GM23338 (cell line): ENCODE results near the gene COMTD1.
"Not testable (repeated sequence)": the region's sequence is repeated elsewhere in the genome, so short reads cannot be mapped to it uniquely, and the experiment has no call there.

Experiments
- CREB1 ChIP-seq: fragments of 250-450 bp; sonication (Bioruptor Pico); IDR thresholded peaks from 2 replicates; pipeline ENCODE4 v1.5.0; 2020; ENCODE audit warnings: low read depth, mild to moderate bottlenecking, moderate library complexity
- EZH2 ChIP-seq: fragments of 200-600 bp; sonication (generic); IDR thresholded peaks from one replicate; pipeline ENCODE4 v1.8.0; 2017; ENCODE audit warnings: antibody characterized with exemption, mild to moderate bottlenecking, low read depth; ENCODE audit not compliant: unreplicated experiment
- EZH2phosphoT487 ChIP-seq: fragments of 200-600 bp; sonication (generic); IDR thresholded peaks from one replicate; pipeline ENCODE4 v1.8.1; 2018; ENCODE audit warnings: antibody characterized with exemption; ENCODE audit not compliant: unreplicated experiment
- JUNB ChIP-seq: IDR thresholded peaks from one replicate; pipeline ENCODE4 v1.6.1; 2016; ENCODE audit warnings: antibody characterized with exemption; ENCODE audit not compliant: unreplicated experiment
- NANOG ChIP-seq: IDR thresholded peaks from 2 replicates; pipeline ENCODE4 v1.6.1; 2016; ENCODE audit warnings: antibody characterized with exemption, borderline replicate concordance
- POLR2AphosphoS5 ChIP-seq: IDR thresholded peaks from 2 replicates; pipeline ENCODE4 v1.6.1; 2016; ENCODE audit warnings: antibody characterized with exemption, low read depth
- STAT1 ChIP-seq: IDR thresholded peaks from one replicate; pipeline ENCODE4 v1.6.1; 2016; ENCODE audit warnings: antibody characterized with exemption; ENCODE audit not compliant: unreplicated experiment
- ZNF114 ChIP-seq: fragments of 250-450 bp; sonication (Bioruptor Pico); IDR thresholded peaks from 2 replicates; pipeline ENCODE4 v1.5.0; 2020; ENCODE audit warnings: mild to moderate bottlenecking, moderate library complexity
- ZNF331 ChIP-seq: fragments of 250-450 bp; sonication (Bioruptor Pico); IDR thresholded peaks from 2 replicates; pipeline ENCODE4 v1.5.0; 2020; ENCODE audit warnings: low read depth, mild to moderate bottlenecking, moderate library complexity
- TF ChIP-seq, protein P1 (sequence below), 2 experiments: fragments of 200-600 bp in 1 of 2; sonication (generic) in 1 of 2; conservative IDR thresholded peaks; 2 replicates each; pipeline versions ENCODE4 v1.5.1 to v1.6.1; 2016 to 2017; ENCODE audit warnings: antibody characterized with exemption in 2 of 2, low read depth in 2 of 2, mild to moderate bottlenecking in 2 of 2, moderate library complexity in 1 of 2
- TF ChIP-seq, protein P2 (sequence below): IDR thresholded peaks from one replicate; pipeline ENCODE4 v1.6.1; 2018; ENCODE audit warnings: antibody characterized with exemption; ENCODE audit not compliant: unreplicated experiment
- TF ChIP-seq, protein P3 (sequence below): IDR thresholded peaks from 2 replicates; pipeline ENCODE4 v1.6.1; 2016; ENCODE audit warnings: antibody characterized with exemption
- TF ChIP-seq, protein P4 (sequence below): fragments of 250-450 bp; sonication (Bioruptor Pico); IDR thresholded peaks from 2 replicates; pipeline ENCODE4 v1.5.0; 2020; ENCODE audit warnings: mild to moderate bottlenecking, moderate library complexity

DNA sequence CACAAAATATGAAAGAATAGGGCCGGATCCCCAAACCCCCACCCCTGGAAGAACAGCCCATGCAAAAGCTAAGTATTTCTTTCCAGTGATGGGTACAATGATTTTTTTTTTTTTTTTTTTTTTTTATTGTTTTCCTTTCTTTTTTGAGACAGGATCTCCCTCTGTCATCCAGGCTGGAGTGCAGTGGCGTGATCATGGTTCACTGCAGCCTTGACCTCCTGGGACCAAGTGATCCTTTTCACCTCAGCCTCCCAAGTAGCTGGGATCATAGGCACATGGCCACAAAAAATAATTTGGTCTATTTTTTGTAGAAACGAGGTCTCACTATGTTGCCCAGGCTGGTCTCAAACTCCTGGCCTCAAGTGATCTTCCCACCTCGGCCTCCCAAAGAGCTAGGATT lies 41.1 kb downstream of the COMTD1 start:
- not testable (repeated sequence) for TF ChIP-seq EZH2; EZH2phosphoT487; JUNB; ZNF114 (CRISPR knock-in tag); POLR2AphosphoS5; STAT1; CREB1 (CRISPR knock-in tag); ZNF331 (CRISPR knock-in tag); NANOG
- TF ChIP-seq, protein P1, sequence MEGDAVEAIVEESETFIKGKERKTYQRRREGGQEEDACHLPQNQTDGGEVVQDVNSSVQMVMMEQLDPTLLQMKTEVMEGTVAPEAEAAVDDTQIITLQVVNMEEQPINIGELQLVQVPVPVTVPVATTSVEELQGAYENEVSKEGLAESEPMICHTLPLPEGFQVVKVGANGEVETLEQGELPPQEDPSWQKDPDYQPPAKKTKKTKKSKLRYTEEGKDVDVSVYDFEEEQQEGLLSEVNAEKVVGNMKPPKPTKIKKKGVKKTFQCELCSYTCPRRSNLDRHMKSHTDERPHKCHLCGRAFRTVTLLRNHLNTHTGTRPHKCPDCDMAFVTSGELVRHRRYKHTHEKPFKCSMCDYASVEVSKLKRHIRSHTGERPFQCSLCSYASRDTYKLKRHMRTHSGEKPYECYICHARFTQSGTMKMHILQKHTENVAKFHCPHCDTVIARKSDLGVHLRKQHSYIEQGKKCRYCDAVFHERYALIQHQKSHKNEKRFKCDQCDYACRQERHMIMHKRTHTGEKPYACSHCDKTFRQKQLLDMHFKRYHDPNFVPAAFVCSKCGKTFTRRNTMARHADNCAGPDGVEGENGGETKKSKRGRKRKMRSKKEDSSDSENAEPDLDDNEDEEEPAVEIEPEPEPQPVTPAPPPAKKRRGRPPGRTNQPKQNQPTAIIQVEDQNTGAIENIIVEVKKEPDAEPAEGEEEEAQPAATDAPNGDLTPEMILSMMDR (conservative IDR thresholded peaks at IDR 0.05; ENCODE audit: low read depth in 2 of 2) = not testable (repeated sequence)
- TF ChIP-seq, protein P2, sequence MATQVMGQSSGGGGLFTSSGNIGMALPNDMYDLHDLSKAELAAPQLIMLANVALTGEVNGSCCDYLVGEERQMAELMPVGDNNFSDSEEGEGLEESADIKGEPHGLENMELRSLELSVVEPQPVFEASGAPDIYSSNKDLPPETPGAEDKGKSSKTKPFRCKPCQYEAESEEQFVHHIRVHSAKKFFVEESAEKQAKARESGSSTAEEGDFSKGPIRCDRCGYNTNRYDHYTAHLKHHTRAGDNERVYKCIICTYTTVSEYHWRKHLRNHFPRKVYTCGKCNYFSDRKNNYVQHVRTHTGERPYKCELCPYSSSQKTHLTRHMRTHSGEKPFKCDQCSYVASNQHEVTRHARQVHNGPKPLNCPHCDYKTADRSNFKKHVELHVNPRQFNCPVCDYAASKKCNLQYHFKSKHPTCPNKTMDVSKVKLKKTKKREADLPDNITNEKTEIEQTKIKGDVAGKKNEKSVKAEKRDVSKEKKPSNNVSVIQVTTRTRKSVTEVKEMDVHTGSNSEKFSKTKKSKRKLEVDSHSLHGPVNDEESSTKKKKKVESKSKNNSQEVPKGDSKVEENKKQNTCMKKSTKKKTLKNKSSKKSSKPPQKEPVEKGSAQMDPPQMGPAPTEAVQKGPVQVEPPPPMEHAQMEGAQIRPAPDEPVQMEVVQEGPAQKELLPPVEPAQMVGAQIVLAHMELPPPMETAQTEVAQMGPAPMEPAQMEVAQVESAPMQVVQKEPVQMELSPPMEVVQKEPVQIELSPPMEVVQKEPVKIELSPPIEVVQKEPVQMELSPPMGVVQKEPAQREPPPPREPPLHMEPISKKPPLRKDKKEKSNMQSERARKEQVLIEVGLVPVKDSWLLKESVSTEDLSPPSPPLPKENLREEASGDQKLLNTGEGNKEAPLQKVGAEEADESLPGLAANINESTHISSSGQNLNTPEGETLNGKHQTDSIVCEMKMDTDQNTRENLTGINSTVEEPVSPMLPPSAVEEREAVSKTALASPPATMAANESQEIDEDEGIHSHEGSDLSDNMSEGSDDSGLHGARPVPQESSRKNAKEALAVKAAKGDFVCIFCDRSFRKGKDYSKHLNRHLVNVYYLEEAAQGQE = not testable (repeated sequence)
- TF ChIP-seq, protein P3, sequence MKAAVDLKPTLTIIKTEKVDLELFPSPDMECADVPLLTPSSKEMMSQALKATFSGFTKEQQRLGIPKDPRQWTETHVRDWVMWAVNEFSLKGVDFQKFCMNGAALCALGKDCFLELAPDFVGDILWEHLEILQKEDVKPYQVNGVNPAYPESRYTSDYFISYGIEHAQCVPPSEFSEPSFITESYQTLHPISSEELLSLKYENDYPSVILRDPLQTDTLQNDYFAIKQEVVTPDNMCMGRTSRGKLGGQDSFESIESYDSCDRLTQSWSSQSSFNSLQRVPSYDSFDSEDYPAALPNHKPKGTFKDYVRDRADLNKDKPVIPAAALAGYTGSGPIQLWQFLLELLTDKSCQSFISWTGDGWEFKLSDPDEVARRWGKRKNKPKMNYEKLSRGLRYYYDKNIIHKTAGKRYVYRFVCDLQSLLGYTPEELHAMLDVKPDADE = not testable (repeated sequence)
- TF ChIP-seq, protein P4, sequence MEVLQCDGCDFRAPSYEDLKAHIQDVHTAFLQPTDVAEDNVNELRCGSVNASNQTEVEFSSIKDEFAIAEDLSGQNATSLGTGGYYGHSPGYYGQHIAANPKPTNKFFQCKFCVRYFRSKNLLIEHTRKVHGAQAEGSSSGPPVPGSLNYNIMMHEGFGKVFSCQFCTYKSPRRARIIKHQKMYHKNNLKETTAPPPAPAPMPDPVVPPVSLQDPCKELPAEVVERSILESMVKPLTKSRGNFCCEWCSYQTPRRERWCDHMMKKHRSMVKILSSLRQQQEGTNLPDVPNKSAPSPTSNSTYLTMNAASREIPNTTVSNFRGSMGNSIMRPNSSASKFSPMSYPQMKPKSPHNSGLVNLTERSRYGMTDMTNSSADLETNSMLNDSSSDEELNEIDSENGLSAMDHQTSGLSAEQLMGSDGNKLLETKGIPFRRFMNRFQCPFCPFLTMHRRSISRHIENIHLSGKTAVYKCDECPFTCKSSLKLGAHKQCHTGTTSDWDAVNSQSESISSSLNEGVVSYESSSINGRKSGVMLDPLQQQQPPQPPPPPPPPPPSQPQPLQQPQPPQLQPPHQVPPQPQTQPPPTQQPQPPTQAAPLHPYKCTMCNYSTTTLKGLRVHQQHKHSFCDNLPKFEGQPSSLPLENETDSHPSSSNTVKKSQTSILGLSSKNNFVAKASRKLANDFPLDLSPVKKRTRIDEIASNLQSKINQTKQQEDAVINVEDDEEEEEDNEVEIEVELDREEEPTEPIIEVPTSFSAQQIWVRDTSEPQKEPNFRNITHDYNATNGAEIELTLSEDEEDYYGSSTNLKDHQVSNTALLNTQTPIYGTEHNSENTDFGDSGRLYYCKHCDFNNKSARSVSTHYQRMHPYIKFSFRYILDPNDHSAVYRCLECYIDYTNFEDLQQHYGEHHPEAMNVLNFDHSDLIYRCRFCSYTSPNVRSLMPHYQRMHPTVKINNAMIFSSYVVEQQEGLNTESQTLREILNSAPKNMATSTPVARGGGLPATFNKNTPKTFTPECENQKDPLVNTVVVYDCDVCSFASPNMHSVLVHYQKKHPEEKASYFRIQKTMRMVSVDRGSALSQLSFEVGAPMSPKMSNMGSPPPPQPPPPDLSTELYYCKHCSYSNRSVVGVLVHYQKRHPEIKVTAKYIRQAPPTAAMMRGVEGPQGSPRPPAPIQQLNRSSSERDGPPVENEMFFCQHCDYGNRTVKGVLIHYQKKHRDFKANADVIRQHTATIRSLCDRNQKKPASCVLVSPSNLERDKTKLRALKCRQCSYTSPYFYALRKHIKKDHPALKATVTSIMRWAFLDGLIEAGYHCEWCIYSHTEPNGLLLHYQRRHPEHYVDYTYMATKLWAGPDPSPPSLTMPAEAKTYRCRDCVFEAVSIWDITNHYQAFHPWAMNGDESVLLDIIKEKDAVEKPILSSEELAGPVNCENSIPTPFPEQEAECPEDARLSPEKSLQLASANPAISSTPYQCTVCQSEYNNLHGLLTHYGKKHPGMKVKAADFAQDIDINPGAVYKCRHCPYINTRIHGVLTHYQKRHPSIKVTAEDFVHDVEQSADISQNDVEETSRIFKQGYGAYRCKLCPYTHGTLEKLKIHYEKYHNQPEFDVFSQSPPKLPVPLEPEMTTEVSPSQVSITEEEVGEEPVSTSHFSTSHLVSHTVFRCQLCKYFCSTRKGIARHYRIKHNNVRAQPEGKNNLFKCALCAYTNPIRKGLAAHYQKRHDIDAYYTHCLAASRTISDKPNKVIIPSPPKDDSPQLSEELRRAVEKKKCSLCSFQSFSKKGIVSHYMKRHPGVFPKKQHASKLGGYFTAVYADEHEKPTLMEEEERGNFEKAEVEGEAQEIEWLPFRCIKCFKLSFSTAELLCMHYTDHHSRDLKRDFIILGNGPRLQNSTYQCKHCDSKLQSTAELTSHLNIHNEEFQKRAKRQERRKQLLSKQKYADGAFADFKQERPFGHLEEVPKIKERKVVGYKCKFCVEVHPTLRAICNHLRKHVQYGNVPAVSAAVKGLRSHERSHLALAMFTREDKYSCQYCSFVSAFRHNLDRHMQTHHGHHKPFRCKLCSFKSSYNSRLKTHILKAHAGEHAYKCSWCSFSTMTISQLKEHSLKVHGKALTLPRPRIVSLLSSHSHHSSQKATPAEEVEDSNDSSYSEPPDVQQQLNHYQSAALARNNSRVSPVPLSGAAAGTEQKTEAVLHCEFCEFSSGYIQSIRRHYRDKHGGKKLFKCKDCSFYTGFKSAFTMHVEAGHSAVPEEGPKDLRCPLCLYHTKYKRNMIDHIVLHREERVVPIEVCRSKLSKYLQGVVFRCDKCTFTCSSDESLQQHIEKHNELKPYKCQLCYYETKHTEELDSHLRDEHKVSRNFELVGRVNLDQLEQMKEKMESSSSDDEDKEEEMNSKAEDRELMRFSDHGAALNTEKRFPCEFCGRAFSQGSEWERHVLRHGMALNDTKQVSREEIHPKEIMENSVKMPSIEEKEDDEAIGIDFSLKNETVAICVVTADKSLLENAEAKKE = not testable (repeated sequence)
